OCI-LY1 (cell line): ENCODE results near the gene TRIO.

Experiments used
- H2AFZ ChIP-seq: fragments of 200-600 bp; sonication (generic), shearing (Covaris generic); 2 replicates; pipeline ENCODE4 v1.6.0; 2014; ENCODE audit warnings: antibody characterized with exemption, mild to moderate bottlenecking, low read length
- H3F3A ChIP-seq: fragments of 200-600 bp; sonication (generic), shearing (Covaris generic); 2 replicates; pipeline ENCODE4 v1.6.0; 2014; ENCODE audit warnings: mild to moderate bottlenecking, antibody characterized with exemption, low read length, moderate library complexity; ENCODE audit not compliant: insufficient read depth
- H3K27ac ChIP-seq: fragments of 200-600 bp; sonication (generic); 2 replicates; pipeline ENCODE4 v1.5.1; 2014; ENCODE audit warnings: low read length, mixed run types, mild to moderate bottlenecking, low read depth; ENCODE audit not compliant: poor library complexity, severe bottlenecking
- H3K27me3 ChIP-seq: fragments of 200-600 bp; sonication (generic); 2 replicates; pipeline ENCODE4 v1.6.0; 2014; ENCODE audit warnings: antibody characterized with exemption, mild to moderate bottlenecking, low read length, moderate library complexity; ENCODE audit not compliant: insufficient read depth
- H3K36me3 ChIP-seq: fragments of 200-600 bp; sonication (generic); 2 replicates; pipeline ENCODE4 v1.6.1; 2014; ENCODE audit warnings: mild to moderate bottlenecking, antibody characterized with exemption, low read length, moderate library complexity, mixed read lengths; ENCODE audit not compliant: insufficient read depth
- H3K4me1 ChIP-seq: fragments of 200-600 bp; sonication (generic); 2 replicates; pipeline ENCODE4 v1.5.1; 2014; ENCODE audit warnings: mild to moderate bottlenecking, low read length, moderate library complexity; ENCODE audit not compliant: insufficient read depth, severe bottlenecking
- H3K4me2 ChIP-seq: fragments of 200-600 bp; sonication (generic), shearing (Covaris generic); 2 replicates; pipeline ENCODE4 v1.6.1; 2014; ENCODE audit warnings: low read length
- H3K4me3 ChIP-seq: fragments of 200-600 bp; sonication (generic); 2 replicates; pipeline ENCODE4 v1.5.1; 2014; ENCODE audit warnings: low read length, low read depth, mild to moderate bottlenecking, mixed read lengths; ENCODE audit not compliant: poor library complexity, severe bottlenecking
- H3K79me2 ChIP-seq: fragments of 200-600 bp; shearing (Covaris generic); 2 replicates; pipeline ENCODE4 v1.6.1; 2016; ENCODE audit warnings: mixed run types, low read length, mixed read lengths; ENCODE audit not compliant: insufficient read depth
- H3K9ac ChIP-seq: fragments of 200-600 bp; sonication (generic), shearing (Covaris generic); 2 replicates; pipeline ENCODE4 v1.6.1; 2014; ENCODE audit warnings: mild to moderate bottlenecking, low read length, mixed read lengths
- H3K9me2 ChIP-seq: fragments of 200-600 bp; sonication (generic), shearing (Covaris generic); 2 replicates; pipeline ENCODE4 v1.6.1; 2014; ENCODE audit warnings: low read depth, mild to moderate bottlenecking, low read length, mixed read lengths
- H3K9me3 ChIP-seq: fragments of 200-600 bp; shearing (Covaris generic); 2 replicates; pipeline ENCODE4 v1.6.1; 2014; ENCODE audit warnings: low read length, mixed read lengths
- H4K20me1 ChIP-seq: fragments of 200-600 bp; sonication (generic), shearing (Covaris generic); 2 replicates; pipeline ENCODE4 v1.6.0; 2016; ENCODE audit warnings: mild to moderate bottlenecking, low read length; ENCODE audit not compliant: insufficient read depth
- EZH2 ChIP-seq: fragments of 200-600 bp; sonication (generic), shearing (Covaris generic); IDR thresholded peaks from 2 replicates; pipeline ENCODE4 v1.8.0; 2017; ENCODE audit warnings: borderline replicate concordance, mixed run types, mild to moderate bottlenecking, antibody characterized with exemption, low read length, moderate library complexity, mixed read lengths
- TF ChIP-seq, protein P1 (sequence below): fragments of 200-600 bp; sonication (generic), shearing (Covaris generic); IDR thresholded peaks from 2 replicates; pipeline ENCODE4 v1.5.1; 2017; ENCODE audit warnings: mild to moderate bottlenecking, antibody characterized with exemption, low read length, moderate library complexity, mixed read lengths

Gene TRIO

DNA sequence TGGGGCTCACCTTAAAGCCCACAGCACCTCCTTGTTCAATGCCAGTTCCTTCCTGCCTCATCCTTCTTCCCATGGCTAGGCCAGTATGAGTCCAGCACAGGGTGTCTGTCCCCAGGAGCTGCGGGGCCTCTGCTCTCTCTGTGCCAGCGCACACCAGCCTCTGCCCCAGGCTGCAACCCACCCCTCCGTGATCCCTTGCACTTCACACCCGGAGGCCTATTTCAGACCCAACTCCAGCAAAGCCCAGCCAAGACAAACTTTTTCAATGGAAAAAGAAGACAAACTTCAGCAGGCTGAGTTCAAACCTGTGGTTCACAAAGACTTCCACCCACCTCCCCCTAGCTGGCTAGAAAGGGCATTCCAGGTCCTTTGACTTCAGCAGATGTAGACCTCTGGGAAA lies 382.3 kb downstream of the TRIO start:
- H3F3A ChIP-seq: no peaks in the 10 kb centered on the region
- TF ChIP-seq, protein P1, sequence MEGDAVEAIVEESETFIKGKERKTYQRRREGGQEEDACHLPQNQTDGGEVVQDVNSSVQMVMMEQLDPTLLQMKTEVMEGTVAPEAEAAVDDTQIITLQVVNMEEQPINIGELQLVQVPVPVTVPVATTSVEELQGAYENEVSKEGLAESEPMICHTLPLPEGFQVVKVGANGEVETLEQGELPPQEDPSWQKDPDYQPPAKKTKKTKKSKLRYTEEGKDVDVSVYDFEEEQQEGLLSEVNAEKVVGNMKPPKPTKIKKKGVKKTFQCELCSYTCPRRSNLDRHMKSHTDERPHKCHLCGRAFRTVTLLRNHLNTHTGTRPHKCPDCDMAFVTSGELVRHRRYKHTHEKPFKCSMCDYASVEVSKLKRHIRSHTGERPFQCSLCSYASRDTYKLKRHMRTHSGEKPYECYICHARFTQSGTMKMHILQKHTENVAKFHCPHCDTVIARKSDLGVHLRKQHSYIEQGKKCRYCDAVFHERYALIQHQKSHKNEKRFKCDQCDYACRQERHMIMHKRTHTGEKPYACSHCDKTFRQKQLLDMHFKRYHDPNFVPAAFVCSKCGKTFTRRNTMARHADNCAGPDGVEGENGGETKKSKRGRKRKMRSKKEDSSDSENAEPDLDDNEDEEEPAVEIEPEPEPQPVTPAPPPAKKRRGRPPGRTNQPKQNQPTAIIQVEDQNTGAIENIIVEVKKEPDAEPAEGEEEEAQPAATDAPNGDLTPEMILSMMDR: no peak
- TF ChIP-seq EZH2: no peak

DNA sequence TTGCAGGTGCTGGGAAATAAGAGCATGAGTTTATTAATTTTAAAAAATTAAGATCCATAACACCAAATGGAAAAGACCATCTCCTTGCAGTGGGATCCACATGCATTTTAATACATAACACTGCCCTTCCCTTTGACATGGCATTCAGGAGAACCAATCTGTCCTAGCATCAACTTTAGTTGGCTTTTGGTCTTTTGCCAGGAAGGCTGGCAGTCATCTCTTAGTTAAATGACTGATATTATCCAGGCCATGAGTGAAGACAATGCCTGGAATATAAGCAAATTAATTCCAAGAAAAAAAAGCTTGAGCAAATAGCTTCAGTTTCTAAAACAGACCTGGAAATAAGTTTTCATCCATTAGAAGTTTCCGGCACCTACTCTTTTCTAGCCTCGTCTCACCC lies 383.4 kb downstream of the TRIO start:
- Histone ChIP-seq H3K27ac (no peak overlapping the region), H3K4me3 (no peak overlapping the region), H3K79me2 (no peaks in the 10 kb centered on the region), H3K36me3 (no peaks in the 10 kb centered on the region), H3F3A (no peaks in the 10 kb centered on the region), H3K4me2 (no peak overlapping the region), H2AFZ (no peak overlapping the region), H3K9ac (no peak overlapping the region), H3K9me2 (no peaks in the 10 kb centered on the region), H3K4me1 (no peaks in the 10 kb centered on the region), H3K27me3 (no peaks in the 10 kb centered on the region), H3K9me3 (no peaks in the 10 kb centered on the region), H4K20me1 (no peaks in the 10 kb centered on the region)
- TF ChIP-seq, protein P1: no peak
- no peak for TF ChIP-seq EZH2

More for the DNA sequence above, 382.3 kb downstream of the TRIO start:
- H2AFZ ChIP-seq: no peak overlapping the region
- H3K79me2 ChIP-seq: no peaks in the 10 kb centered on the region
- H3K9me2 ChIP-seq: no peaks in the 10 kb centered on the region
- no peak overlapping the region for H3K4me3 ChIP-seq
- H3K9ac ChIP-seq: no peak overlapping the region
- H3K27me3 ChIP-seq: no peaks in the 10 kb centered on the region
- no peak overlapping the region for H3K27ac ChIP-seq
- no peaks in the 10 kb centered on the region for H4K20me1 ChIP-seq
- peaks cover 4% of the 10 kb centered on the region for H3K4me1 ChIP-seq
- H3K36me3 ChIP-seq: no peaks in the 10 kb centered on the region
- no peak overlapping the region for H3K4me2 ChIP-seq
- no peaks in the 10 kb centered on the region for H3K9me3 ChIP-seq

DNA sequence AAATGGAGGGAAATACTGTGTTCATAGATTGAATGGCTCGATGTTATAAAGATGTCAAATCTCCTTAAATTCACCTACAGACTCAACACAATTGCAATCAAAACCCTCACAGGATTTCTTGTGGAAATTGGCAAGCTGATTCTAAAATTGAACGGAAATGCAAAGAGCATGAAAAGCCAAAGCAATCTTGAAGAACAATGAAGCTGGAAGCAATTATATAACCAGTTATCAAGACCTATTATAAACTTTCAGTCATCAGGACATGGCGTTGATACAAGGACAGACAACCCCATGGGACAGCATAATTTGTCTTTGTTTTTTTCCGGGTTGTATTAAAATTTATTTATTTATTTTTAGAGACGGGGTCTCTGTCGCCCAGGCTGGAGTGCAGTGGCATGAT lies 385.0 kb downstream of the TRIO start:
- no peak overlapping the region for H3K9ac ChIP-seq
- no peak overlapping the region for H3K27ac ChIP-seq
- H3K4me3 ChIP-seq: no peak overlapping the region
- no peaks in the 10 kb centered on the region for H3K9me2 ChIP-seq
- no peaks in the 10 kb centered on the region for H3F3A ChIP-seq
- no peaks in the 10 kb centered on the region for H3K79me2 ChIP-seq
- TF ChIP-seq, protein P1: no peak
- no peak for TF ChIP-seq EZH2
- no peaks in the 10 kb centered on the region for H4K20me1 ChIP-seq
- no peak overlapping the region for H2AFZ ChIP-seq
- H3K27me3 ChIP-seq: no peaks in the 10 kb centered on the region
- H3K9me3 ChIP-seq: no peaks in the 10 kb centered on the region
- H3K4me1 ChIP-seq: no peaks in the 10 kb centered on the region
- H3K4me2 ChIP-seq: no peak overlapping the region
- no peaks in the 10 kb centered on the region for H3K36me3 ChIP-seq
